Bronchial epithelial cell (primary cell): ENCODE results near the gene ATF5. TPM values are rescaled to one million over a fixed set of nuclear protein-coding genes. Genes with fewer than 3 reads are reported as not detected.
"Not testable (repeated sequence)": the region's sequence is repeated elsewhere in the genome, so short reads cannot be mapped to it uniquely, and the experiment has no call there.

ENCODE experiments used
- DNase-seq: peaks from one replicate; pipeline ENCODE4 v3.0.0-alpha.2; 2010; ENCODE audit warnings: low read depth
- FAIRE-seq: peaks from 2 replicates; lab custom pipeline; 2011; peaks lifted over from hg19 to GRCh38; lab: Jason Lieb, UNC
- H3K27me3 ChIP-seq: 2 replicates; pipeline ENCODE4 v1.5.1; 2011; ENCODE audit warnings: low read length; ENCODE audit not compliant: control insufficient read depth, insufficient read depth
- H3K36me3 ChIP-seq: 2 replicates; pipeline ENCODE4 v1.5.1; 2011; ENCODE audit warnings: low read length; ENCODE audit not compliant: control insufficient read depth, insufficient read depth
- H3K4me3 ChIP-seq: 2 replicates; pipeline ENCODE4 v1.5.1; 2011; ENCODE audit warnings: mild to moderate bottlenecking, low read depth, low read length, control low read depth
- total RNA-seq: library from RNA; depleted of rRNA; stranded (reverse); fragments of >200 nt; gene quantifications from 2 replicates; pipeline ENCODE4 v1.2.1, GENCODE V29; 2014
- TF ChIP-seq, protein P1 (sequence below): IDR thresholded peaks from 2 replicates; pipeline ENCODE4 v1.5.1; 2011; ENCODE audit warnings: mild to moderate bottlenecking, moderate library complexity, low read length, control low read depth, inconsistent platforms; ENCODE audit not compliant: insufficient read depth, severe bottlenecking

The ATF5 gene
- total RNA-seq, 1 donor from 2014 or later: 1.8 TPM

DNA sequence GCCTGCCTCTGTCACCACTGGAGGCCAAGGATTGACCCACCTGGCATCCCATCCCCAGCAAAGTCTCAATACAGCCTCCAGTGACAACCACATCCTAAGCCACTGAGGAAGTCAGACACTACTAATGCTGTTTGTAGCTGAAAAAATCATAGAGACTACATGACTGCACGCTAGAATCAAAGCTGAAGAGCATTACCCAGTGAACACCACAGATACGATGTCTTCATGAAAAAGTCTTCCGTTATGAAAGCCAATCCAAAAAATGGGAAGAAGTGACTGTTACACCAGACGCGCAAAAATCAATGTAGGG lies 11.4 kb downstream of the ATF5 start:
- FAIRE-seq: peak; percentile 18

DNA sequence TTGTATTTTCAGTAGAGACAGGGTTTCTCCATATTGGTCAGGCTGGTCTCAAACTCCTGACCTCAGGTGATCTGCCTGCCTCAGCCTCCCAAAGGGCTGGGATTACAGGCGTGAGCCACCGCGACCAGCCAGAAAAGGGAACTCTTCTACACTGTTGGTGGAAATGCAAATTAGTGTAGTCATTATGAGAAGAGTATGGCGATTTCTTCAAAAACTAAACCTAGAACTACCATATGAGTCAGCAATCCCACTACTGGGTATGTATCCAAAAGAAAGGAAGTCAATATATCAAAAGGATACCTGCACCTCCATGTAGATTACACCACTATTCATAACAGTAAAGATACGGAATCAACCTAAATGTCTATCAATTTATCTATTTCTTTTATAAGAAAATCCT lies 15.6 kb downstream of the ATF5 start:
- not testable (repeated sequence) for H3K4me3 ChIP-seq, H3K27me3 ChIP-seq, FAIRE-seq, H3K36me3 ChIP-seq, DNase-seq

More for the DNA sequence above, 11.4 kb downstream of the ATF5 start:
- no peak for DNase-seq
- H3K36me3 ChIP-seq: no peaks in the 10 kb centered on the region
- H3K4me3 ChIP-seq: no peak overlapping the region
- no peaks in the 10 kb centered on the region for H3K27me3 ChIP-seq
- TF ChIP-seq, protein P1, sequence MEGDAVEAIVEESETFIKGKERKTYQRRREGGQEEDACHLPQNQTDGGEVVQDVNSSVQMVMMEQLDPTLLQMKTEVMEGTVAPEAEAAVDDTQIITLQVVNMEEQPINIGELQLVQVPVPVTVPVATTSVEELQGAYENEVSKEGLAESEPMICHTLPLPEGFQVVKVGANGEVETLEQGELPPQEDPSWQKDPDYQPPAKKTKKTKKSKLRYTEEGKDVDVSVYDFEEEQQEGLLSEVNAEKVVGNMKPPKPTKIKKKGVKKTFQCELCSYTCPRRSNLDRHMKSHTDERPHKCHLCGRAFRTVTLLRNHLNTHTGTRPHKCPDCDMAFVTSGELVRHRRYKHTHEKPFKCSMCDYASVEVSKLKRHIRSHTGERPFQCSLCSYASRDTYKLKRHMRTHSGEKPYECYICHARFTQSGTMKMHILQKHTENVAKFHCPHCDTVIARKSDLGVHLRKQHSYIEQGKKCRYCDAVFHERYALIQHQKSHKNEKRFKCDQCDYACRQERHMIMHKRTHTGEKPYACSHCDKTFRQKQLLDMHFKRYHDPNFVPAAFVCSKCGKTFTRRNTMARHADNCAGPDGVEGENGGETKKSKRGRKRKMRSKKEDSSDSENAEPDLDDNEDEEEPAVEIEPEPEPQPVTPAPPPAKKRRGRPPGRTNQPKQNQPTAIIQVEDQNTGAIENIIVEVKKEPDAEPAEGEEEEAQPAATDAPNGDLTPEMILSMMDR: no peak

DNA sequence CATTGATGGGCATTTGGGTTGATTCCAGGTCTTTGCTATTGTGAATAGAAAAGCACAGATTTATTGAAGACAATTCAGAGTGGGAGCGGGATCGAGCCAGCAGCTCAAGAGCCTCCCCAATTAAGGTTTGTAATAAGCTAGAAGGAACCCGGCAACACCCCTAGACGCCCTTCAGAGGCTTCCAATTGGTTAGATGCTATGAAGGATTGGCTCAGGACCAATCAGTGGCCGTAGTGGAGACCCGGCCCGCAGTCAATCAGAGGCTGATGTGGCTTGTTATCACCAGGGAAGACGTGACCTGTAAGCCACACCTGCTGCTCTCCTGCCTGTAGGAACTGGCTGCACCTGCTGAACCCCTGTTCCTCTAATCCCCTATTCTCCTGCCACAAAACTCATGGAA lies 17.4 kb downstream of the ATF5 start:
- DNase-seq (no peak), FAIRE-seq (no peak)
- H3K27me3 ChIP-seq: no peaks in the 10 kb centered on the region
- TF ChIP-seq, protein P1: no peak
- no peak overlapping the region for H3K4me3 ChIP-seq
- no peaks in the 10 kb centered on the region for H3K36me3 ChIP-seq

DNA sequence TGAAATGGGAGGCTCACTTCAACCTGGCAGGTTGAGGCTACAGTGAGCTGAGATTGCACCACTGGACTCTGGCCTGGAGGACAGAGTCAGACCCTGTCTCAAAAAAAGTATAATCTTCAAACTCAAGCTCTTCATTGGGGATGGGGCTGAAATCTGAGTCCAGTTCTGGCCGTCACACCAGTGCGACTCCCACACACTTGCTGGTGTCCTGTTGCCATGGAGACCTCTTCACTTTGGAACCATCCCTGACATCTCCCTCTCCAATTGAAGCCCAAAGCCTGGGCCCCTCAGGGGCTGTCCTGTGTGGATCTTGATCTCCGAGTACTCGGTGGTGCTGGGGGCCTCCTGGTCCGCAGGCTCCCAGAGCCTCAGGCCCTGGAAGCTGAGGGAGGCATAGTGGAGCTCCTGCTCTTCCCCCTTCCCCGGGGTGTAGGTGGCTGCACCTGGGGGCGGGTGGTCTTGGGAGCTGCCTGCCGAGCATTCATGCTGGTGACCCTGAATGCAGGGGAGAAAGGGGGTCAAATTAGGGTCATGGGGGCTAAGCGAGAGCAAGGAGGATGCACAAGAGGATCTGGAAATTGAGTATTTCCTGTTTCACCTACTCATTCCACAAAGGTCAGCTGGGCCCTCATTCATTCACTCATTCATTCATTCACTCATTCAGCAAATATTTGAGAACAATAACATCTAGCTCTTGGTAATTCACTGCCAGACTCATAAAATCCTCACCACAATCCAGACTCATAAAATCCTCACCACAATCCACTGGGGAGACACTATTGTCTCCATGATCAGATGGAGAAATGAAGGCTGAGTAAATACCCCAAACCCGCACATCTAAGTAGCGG lies 21.0 kb downstream of the ATF5 start:
- H3K27me3 ChIP-seq: no peaks in the 10 kb centered on the region
- no peaks in the 10 kb centered on the region for H3K36me3 ChIP-seq
- DNase-seq: no peak
- TF ChIP-seq, protein P1: no peak
- FAIRE-seq: no peak
- H3K4me3 ChIP-seq: no peak overlapping the region

DNA sequence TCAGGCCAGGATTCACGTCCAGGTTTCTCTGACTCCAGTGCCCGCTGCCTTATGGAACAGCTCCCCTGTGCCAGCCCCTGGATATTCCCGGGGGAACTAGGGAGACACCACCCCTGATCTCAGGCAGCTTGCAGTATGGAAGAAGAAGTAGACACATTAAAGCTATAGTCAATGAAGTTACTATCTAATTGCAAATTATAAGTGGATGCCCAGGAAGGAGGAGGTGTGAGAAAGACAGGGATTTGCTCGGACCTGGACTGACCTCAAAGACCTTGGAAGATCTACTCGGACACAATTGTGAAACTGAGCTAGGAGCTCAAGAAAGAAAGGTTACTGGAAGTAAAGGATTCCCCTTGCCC lies 21.6 kb downstream of the ATF5 start:
- TF ChIP-seq, protein P1: no peak
- no peak for FAIRE-seq
- no peaks in the 10 kb centered on the region for H3K27me3 ChIP-seq

DNA sequence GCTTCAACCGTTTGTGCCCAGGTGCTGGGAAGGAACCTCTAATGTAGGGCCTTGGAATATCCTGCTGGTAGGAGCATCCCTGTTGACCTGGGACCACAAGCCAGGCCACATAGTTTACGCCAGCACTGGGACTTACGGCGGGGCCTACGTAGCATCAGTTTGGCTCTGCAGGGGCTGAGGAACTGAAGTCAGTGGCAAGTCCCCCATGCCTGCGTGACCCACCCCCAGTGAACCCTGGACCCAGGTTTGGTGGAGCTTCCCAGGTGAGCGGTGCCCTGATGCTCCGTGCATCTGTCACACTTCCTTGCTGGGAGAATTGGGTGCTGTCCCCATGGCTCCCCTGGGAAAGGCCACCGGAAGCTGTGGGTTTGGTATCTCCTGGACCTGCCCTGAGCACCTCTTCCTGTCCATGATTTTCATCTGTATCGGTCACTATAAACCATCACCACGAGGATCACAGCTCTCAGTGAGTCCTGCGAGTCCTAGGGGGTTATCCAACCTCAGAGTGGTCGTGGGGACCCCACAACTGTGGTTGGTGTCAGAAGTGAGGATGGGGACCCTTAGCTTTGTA lies 22.0 kb downstream of the ATF5 start:
- no peak for DNase-seq
- Histone ChIP-seq H3K36me3 (no peaks in the 10 kb centered on the region), H3K4me3 (no peak overlapping the region), H3K27me3 (no peaks in the 10 kb centered on the region)
- TF ChIP-seq, protein P1: no peak
- FAIRE-seq: no peak

More for the DNA sequence above, 21.6 kb downstream of the ATF5 start:
- DNase-seq: no peak
- Histone ChIP-seq H3K36me3 (no peaks in the 10 kb centered on the region), H3K4me3 (no peak overlapping the region)
